GM12873 (cell line): ENCODE results near the gene ARHGEF26.

ENCODE experiments used
- TF ChIP-seq, protein P1 (sequence below): IDR thresholded peaks from 2 replicates; pipeline ENCODE4 v1.5.1; 2012; ENCODE audit warnings: low read depth, mild to moderate bottlenecking, moderate library complexity, low read length, control low read depth; ENCODE audit not compliant: insufficient read depth; ENCODE audit errors: missing control alignments

ARHGEF26 gene

DNA sequence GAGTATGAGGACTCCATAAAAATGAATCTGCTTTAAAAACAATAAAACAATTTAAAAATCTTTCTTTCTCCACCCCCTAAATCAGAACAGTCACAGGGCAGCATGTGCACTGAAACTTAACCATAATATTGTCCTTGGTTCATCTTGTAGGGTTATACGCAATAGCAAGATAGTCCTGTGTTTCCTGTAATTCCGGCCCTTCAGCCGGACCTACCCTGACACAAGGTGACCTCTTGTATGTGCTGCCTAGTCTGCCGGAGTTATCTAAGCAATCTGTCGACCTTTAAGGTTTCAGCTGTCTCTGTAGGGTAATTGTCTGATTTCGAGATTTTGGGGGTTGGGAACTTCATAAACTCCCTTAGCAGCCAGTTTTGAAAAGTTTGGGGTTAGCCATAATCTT lies 103.2 kb downstream of the ARHGEF26 start:
- TF ChIP-seq, protein P1, sequence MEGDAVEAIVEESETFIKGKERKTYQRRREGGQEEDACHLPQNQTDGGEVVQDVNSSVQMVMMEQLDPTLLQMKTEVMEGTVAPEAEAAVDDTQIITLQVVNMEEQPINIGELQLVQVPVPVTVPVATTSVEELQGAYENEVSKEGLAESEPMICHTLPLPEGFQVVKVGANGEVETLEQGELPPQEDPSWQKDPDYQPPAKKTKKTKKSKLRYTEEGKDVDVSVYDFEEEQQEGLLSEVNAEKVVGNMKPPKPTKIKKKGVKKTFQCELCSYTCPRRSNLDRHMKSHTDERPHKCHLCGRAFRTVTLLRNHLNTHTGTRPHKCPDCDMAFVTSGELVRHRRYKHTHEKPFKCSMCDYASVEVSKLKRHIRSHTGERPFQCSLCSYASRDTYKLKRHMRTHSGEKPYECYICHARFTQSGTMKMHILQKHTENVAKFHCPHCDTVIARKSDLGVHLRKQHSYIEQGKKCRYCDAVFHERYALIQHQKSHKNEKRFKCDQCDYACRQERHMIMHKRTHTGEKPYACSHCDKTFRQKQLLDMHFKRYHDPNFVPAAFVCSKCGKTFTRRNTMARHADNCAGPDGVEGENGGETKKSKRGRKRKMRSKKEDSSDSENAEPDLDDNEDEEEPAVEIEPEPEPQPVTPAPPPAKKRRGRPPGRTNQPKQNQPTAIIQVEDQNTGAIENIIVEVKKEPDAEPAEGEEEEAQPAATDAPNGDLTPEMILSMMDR = no peak

DNA sequence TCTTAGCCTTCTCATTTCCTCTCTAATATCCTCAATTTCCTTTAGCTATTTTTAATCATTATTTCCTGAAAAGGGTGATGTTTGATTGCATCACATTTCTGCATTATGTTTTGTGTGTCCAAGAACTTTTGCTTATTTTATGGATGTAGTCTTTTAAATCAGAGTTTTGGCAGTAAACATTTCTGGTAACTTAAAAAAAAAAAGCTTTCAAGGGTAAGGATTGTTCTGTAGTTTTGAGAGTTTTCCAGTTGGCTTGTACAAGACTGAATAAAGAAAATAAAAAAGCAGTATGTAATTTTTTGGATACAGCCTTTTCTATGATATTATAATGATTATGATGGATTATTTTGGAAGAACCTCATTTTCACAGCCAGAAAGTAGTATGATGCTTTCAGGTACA lies 103.7 kb downstream of the ARHGEF26 start:
- TF ChIP-seq, protein P1 = no peak

GRCh38 chr3:154225536-154225935 lies 104.3 kb downstream of the ARHGEF26 start:
- TF ChIP-seq, protein P1 = no peak

DNA sequence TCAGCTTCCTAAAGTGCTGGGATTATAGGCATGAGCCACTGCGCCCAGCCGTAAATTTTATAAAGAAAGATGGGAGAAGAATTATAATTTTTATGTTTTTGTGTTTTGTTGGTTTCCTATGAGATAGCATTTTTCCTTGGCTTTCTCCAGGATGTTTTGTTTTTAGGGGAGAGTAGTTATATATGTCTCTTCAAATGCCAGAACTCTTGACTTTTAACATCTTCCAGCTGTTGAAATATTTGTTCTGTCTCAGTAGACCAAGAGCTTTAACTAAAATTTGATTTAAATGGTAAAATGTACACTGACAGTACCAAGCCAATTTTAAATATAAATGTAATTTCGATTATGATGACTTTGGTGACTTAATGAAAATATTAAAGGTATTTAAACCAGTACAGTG lies 106.3 kb downstream of the ARHGEF26 start:
- TF ChIP-seq, protein P1 = no peak

- TF ChIP-seq, protein P1 = no peak
Observed at GRCh38 chr3:154228561-154229216, 107.5 kb downstream of the ARHGEF26 start.

GRCh38 chr3:154229217-154229590 lies 108.0 kb downstream of the ARHGEF26 start:
- TF ChIP-seq, protein P1 = no peak

GRCh38 chr3:154235330-154235729 lies 114.1 kb downstream of the ARHGEF26 start:
- TF ChIP-seq, protein P1 = no peak

GRCh38 chr3:154236331-154236730 lies 115.1 kb downstream of the ARHGEF26 start:
- TF ChIP-seq, protein P1 = no peak
